ENCODE measurements around the gene UVSSA.

GRCh38 chr4:1348014-1348513 is 1.1 kb downstream of the UVSSA start:
- TF ChIP-seq POLR2A (IDR thresholded peaks at IDR 0.05): no peak
- TF ChIP-seq CTCF (IDR thresholded peaks at IDR 0.05): no peak

Measured in breast epithelium (tissue), 3 donors.